Activated CD4-positive, alpha-beta memory T cell treated with anti-CD3 and anti-CD28 coated beads, Interleukin-2, amount 10 ng/mL, durations not matched to agents 7 days and 5 days (primary cell): ENCODE data around the gene CFLAR. TPM values are rescaled to one million over a fixed set of nuclear protein-coding genes. Genes with fewer than 3 reads are reported as not detected.
A peak's percentile ranks its signal among the peaks of the same experiment; 100 is the strongest.

Experiments used
- CTCF ChIA-PET: fragments of 350-600 bp; sonication (Branson Sonifier 250); formaldehyde crosslinking; loops from one replicate; lab custom pipeline; 2021; ENCODE audit warnings: antibody characterized with exemption, inconsistent platforms; lab: Charles Lee
- POLR2A ChIA-PET: fragments of 350-600 bp; sonication (Branson Sonifier 250); formaldehyde crosslinking; loops from one replicate; lab custom pipeline; 2021; ENCODE audit warnings: antibody characterized with exemption; lab: Charles Lee
- DNase-seq: peaks from one replicate; pipeline ENCODE4 v3.0.0-alpha.2; 2020
- H3K27ac Mint-ChIP-seq: one replicate; pipeline ENCODE4 v1.8.0; 2021; ENCODE audit warnings: mild to moderate bottlenecking, mixed read lengths
- H3K27me3 Mint-ChIP-seq: one replicate; pipeline ENCODE4 v1.8.0; 2021; ENCODE audit warnings: mixed read lengths
- H3K36me3 Mint-ChIP-seq: one replicate; pipeline ENCODE4 v1.8.0; 2021; ENCODE audit warnings: low read depth, mixed read lengths
- H3K4me1 Mint-ChIP-seq: one replicate; pipeline ENCODE4 v1.8.0; 2021; ENCODE audit warnings: mixed read lengths
- H3K4me3 Mint-ChIP-seq: one replicate; pipeline ENCODE4 v1.8.0; 2021; ENCODE audit warnings: mild to moderate bottlenecking, mixed read lengths
- H3K9me3 Mint-ChIP-seq: one replicate; pipeline ENCODE4 v1.8.0; 2021; ENCODE audit warnings: mixed read lengths
- total RNA-seq, 2 experiments: library from RNA; stranded (reverse); gene quantifications; one replicate each; pipeline ENCODE4 v1.2.3, GENCODE V29; 2021

CFLAR gene
- total RNA-seq, 2 experiments from 2014 or later = 192 to 196 TPM

DNA sequence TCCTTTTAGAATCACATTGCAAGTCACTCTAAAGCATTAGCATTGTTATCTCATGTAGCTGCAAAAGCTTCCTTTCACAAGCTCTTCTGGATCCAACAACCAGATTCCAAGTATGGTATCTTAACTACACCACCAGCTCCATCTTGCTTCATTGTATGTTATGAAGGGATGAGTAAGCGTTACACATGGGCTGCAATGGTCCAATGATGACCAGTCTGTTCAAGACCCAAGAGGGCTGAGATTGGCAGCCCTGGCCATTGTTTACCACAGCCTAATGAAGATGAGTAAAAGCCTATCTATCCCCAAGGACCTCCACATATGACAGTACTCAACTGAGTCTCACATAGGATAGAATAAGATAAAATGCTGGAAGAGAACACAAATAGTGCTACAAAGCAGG is 6.3 kb downstream of the CFLAR start:
- Mint-ChIP-seq H3K27ac (peak overlapping the region; percentile 90), H3K27me3 (no peaks in the 10 kb centered on the region), H3K9me3 (no peaks in the 10 kb centered on the region), H3K4me1 (peaks cover 62% of the 10 kb centered on the region), H3K36me3 (peaks cover 76% of the 10 kb centered on the region), H3K4me3 (peak overlapping the region; percentile 96)
- POLR2A ChIA-PET = interaction anchor here (0.7 to 3.7 kb wide), 8 partner anchors 34 to 1145 kb away, joined by 3 to 29 read pairs (median 4); partner anchors contain the start of genes NIF3L1, PPIL3, STRADB and TRAK2
- DNase-seq = no peak
- CTCF ChIA-PET = interaction anchor here (0.5 to 2.6 kb wide), 11 partner anchors 9 to 1171 kb away, joined by 3 to 21 read pairs (median 3); partner anchors contain the start of genes CASP10, NIF3L1 and PPIL3

DNA sequence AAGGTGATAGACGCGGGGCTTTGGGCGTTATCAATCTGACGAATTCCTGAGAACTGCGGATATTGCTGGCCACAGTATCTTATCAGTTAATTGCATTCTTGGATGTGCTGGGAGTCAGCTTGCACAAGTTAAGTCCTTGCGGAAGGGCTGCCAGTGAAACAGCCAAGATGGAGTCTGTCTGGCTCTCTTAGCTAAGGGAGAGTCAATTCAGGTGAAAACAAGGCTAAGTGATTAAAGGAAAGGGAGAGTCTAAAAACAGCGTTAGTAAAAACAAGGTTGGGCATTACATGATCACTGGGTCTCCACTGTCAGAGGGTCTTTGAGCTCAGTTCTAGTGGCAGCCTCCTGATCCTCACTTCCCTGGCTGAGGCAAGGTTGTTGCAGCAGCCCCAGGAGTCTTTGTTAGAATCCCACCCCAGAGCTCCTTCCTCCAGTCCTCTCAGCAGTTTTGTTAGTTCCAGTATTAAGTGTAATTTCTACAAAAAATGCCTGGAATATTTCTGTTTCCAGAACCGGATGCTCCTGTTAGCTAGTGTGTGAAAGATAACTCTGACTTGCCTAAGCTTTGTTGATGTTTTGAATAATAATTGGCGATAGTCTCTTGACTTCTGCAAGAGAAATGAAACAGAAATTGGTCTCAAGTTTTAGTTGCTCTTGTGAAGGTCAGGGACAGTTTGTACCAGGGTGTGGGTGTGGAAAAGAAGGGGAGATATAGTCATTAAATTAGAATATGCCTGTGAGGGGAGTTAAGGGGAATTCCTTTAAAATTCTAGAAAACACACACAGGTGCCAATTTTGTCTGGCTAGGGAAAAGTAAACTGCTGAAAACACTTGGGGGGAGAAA is 10.6 kb downstream of the CFLAR start:
- H3K36me3 Mint-ChIP-seq = peaks cover 77% of the 10 kb centered on the region
- H3K4me3 Mint-ChIP-seq = peak overlapping the region; percentile 96
- ChIA-PET CTCF (interaction anchor here (0.7 to 1.2 kb wide), 6 partner anchors 51 to 262 kb away, joined by 3 to 6 read pairs (median 4); partner anchors contain the start of gene CLK1), POLR2A (interaction anchor here (0.6 to 1.7 kb wide), 8 partner anchors 9 to 163 kb away, joined by 3 to 11 read pairs (median 4); partner anchors contain the start of genes CASP10 and ORC2)
- H3K27me3 Mint-ChIP-seq = no peaks in the 10 kb centered on the region
- peaks cover 89% of the 10 kb centered on the region for H3K4me1 Mint-ChIP-seq
- no peaks in the 10 kb centered on the region for H3K9me3 Mint-ChIP-seq
- H3K27ac Mint-ChIP-seq = peak overlapping the region; percentile 90
- DNase-seq = no peak

DNA sequence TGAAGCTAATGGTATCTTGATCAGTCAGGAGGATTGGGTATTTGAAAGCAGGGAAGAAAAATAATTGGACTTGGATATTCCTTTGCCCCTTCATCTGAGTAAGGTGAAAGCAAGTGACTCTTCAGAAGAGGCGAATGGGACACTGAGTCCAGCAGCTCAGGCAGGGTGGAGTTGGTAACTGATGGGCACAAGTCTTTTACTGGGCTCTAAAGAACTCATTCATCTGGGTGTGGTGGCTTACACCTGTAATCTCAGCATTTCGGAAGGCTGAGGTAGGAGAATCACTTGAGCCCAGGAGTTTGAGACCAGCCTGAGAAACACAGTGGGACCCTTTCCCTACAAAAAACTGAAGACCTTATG is 11.2 kb downstream of the CFLAR start:
- H3K4me1 Mint-ChIP-seq = peaks cover 89% of the 10 kb centered on the region
- peak overlapping the region; percentile 96 for H3K4me3 Mint-ChIP-seq
- POLR2A ChIA-PET = interaction anchor here (0.8 to 1.7 kb wide), 7 partner anchors 8 to 164 kb away, joined by 3 to 11 read pairs (median 4); partner anchors contain the start of genes CASP10 and ORC2

DNA sequence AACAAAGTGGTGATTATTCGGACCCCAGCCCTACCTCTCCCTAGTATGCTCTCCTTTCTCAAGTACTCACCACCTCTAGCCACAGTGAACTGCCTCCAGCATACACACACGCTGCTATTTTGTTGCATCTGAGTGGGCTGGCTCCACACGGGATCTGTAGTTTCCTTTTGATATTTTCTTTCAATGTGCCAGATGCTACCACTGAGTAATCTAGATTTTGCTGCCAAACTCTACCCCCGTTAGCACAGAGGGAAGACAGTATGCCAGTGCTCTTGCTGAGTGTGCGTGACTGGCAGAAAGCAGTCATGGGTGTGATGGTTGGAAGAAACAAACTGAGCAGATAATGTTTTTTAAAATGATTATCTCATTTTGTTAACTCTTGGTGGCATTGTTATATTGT is 11.6 kb downstream of the CFLAR start:
- H3K27me3 Mint-ChIP-seq = no peaks in the 10 kb centered on the region
- DNase-seq = peak; percentile 62
- peaks cover 77% of the 10 kb centered on the region for H3K36me3 Mint-ChIP-seq

More for the DNA sequence above, 11.2 kb downstream of the CFLAR start:
- peaks cover 77% of the 10 kb centered on the region for H3K36me3 Mint-ChIP-seq
- H3K27ac Mint-ChIP-seq = peak overlapping the region; percentile 90
- CTCF ChIA-PET = interaction anchor here (0.7 to 1.2 kb wide), 4 partner anchors 51 to 225 kb away, joined by 3 to 6 read pairs (median 4); no protein-coding TSS in a partner anchor
- no peak for DNase-seq
- H3K27me3 Mint-ChIP-seq = no peaks in the 10 kb centered on the region
- H3K9me3 Mint-ChIP-seq = no peaks in the 10 kb centered on the region

DNA sequence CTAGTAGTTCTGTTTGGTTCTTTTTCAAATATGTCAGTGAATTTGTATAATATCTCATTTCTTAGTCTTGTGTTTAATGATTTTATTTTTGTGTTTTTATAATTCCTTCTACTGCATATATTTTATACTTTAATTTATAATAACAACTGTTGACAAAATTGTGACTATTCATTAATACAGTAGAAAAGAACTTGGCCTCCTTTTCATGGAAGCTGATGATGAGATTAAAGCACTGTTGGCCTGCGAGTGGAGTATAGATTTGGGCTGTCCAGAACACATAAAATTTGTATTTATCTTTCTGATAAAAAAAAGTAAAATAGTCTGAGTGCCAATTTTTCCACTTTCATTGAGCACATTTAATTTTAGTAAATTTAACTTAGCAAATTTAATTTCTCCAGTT is 12.1 kb downstream of the CFLAR start:
- Mint-ChIP-seq H3K36me3 (peaks cover 77% of the 10 kb centered on the region), H3K9me3 (no peaks in the 10 kb centered on the region), H3K4me3 (peak overlapping the region; percentile 96), H3K27ac (peak overlapping the region; percentile 90), H3K27me3 (no peaks in the 10 kb centered on the region), H3K4me1 (peaks cover 89% of the 10 kb centered on the region)
- CTCF ChIA-PET = interaction anchor here (1.1 to 5.6 kb wide), 4 partner anchors 12 to 415 kb away, joined by 3 to 75 read pairs (median 4); partner anchors contain the start of genes CFLAR and HYCC2
- POLR2A ChIA-PET = interaction anchor here (0.6 to 4.8 kb wide), 7 partner anchors 9 to 264 kb away, joined by 3 to 32 read pairs (median 4); partner anchors contain the start of genes CASP8, CLK1, NIF3L1 and ORC2
- DNase-seq = no peak

More for the DNA sequence above, 11.6 kb downstream of the CFLAR start:
- peak overlapping the region; percentile 90 for H3K27ac Mint-ChIP-seq
- CTCF ChIA-PET = interaction anchor here (1.0 to 1.5 kb wide), 5 partner anchors 50 to 414 kb away, joined by 3 to 6 read pairs (median 4); partner anchors contain the start of gene HYCC2
- no peaks in the 10 kb centered on the region for H3K9me3 Mint-ChIP-seq
- peak overlapping the region; percentile 96 for H3K4me3 Mint-ChIP-seq
- peaks cover 89% of the 10 kb centered on the region for H3K4me1 Mint-ChIP-seq
- POLR2A ChIA-PET = interaction anchor here (0.6 to 1.3 kb wide), 5 partner anchors 8 to 164 kb away, joined by 3 to 7 read pairs (median 4); partner anchors contain the start of gene ORC2

DNA sequence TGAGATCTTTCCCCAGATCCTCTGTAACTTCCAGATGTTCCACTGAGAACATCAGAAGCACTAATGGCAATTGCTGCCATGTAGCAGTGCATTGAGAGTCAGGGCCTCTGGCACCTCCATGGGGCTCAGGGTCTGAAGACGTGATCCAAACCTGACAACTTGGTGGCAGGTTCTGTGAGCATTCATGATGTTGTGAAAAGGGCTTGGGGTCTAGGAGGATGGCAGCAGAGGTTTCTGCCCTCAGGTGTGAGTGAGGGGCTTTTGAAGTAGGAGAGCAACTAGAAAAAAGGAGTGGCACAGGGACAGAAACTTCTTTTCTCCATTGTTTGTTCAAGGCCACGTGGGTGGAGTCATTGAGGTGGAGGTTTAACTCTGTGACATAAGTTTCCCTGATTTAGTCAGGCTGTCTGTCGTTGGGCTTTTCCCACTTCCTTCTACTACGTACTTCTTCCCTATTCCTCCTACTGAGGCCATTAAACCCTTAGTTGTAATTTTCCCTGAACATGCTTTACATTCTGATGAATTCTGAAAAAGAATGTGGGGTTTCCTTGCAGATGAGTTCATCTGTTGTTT is 13.1 kb downstream of the CFLAR start:
- peak overlapping the region; percentile 90 for H3K27ac Mint-ChIP-seq
- H3K4me3 Mint-ChIP-seq = peak overlapping the region; percentile 83
- CTCF ChIA-PET = interaction anchor here (1.1 to 5.6 kb wide), 6 partner anchors 8 to 416 kb away, joined by 3 to 75 read pairs (median 4); partner anchors contain the start of genes CFLAR and HYCC2
- no peaks in the 10 kb centered on the region for H3K27me3 Mint-ChIP-seq
- POLR2A ChIA-PET = interaction anchor here (0.8 to 4.8 kb wide), 13 partner anchors 8 to 265 kb away, joined by 3 to 32 read pairs (median 4); partner anchors contain the start of genes CASP10, CASP8, CLK1 and HYCC2
- peaks cover 86% of the 10 kb centered on the region for H3K4me1 Mint-ChIP-seq
- peaks cover 77% of the 10 kb centered on the region for H3K36me3 Mint-ChIP-seq
- peak; percentile 47 for DNase-seq
- H3K9me3 Mint-ChIP-seq = no peaks in the 10 kb centered on the region

DNA sequence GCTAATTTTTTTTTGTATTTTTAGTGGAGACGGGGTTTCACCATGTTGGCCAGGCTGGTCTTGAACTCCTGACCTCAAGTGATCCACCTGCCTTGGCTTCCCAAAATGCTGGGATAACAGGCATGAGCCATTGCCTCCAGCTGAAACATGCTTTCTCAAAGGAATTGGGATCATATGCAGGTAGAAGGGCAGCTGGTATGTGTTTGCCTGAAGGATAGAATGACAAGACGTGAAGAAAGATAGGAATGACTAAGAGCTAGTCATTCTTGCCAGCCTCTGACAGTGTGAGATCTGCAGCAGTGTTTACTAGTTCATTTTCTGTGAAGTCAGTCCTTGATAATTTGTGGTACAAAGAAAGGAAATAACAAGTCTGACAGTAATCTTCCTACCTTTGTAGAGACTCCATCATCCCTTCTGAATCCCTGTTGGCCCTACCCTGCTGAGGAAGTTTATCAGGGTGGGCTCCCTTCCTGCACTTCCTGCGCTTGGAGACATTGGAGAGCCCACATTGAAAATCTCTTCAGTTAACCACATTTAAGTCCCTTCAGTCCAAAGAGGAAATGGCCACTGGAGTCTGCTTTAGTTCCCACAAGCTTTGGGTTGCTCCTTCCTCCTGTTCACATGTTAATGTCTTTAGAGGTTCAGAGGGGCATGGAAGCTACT is 14.7 kb downstream of the CFLAR start:
- peaks cover 74% of the 10 kb centered on the region for H3K36me3 Mint-ChIP-seq
- ChIA-PET POLR2A (interaction anchor here (0.5 to 4.8 kb wide), 13 partner anchors 13 to 604 kb away, joined by 3 to 32 read pairs (median 5); partner anchors contain the start of genes CASP8, CLK1, HYCC2 and NDUFB3), CTCF (interaction anchor here (0.7 to 5.6 kb wide), 11 partner anchors 10 to 229 kb away, joined by 3 to 75 read pairs (median 5); partner anchors contain the start of genes CFLAR and ORC2)
- peak overlapping the region; percentile 90 for H3K27ac Mint-ChIP-seq
- no peaks in the 10 kb centered on the region for H3K27me3 Mint-ChIP-seq
- H3K4me3 Mint-ChIP-seq = peak overlapping the region; percentile 83
- DNase-seq = peak; percentile 50
- peaks cover 79% of the 10 kb centered on the region for H3K4me1 Mint-ChIP-seq
- H3K9me3 Mint-ChIP-seq = no peaks in the 10 kb centered on the region

DNA sequence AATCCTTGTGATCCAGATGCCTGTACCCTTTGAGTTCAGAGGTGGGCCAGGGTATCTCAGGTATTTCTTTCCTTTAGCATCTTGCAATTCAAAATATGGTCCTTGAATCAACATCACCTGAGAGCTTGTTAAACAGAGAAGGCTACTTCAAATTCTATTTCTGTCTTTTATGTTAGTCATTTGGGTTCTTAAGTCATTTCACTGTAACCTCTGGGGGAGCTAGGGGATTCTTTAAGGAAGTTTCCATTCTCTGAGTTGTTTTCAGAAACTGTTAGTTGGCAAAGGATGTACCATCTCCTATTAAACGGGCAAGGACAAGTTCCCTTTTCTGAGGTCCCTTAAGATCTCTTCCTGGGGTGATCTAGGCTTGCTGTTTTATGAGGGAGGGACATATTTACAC is 16.6 kb downstream of the CFLAR start:
- Mint-ChIP-seq H3K4me3 (peak overlapping the region; percentile 83), H3K4me1 (peaks cover 75% of the 10 kb centered on the region)

DNA sequence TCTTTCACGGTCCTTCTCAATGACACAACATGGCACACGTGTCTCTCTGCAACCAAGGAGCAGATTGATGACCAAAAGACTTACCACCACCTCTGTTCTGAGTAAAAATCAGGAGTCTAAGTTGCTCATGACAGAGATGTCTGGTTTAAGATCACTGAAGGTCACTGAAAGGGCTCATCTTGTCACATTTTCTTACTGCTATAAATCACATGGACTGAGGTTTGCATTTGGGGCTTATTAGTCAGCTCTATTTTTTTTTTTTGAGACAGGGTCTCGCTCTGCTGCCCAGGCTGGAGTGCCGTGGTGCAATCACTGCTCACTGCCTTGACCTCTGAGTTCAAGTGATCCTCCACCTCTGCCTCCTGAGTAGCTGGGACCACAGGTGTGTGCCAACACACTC is 19.4 kb downstream of the CFLAR start:
- H3K4me3 Mint-ChIP-seq = no peak overlapping the region
- DNase-seq = no peak
- CTCF ChIA-PET = interaction anchor here (1.4 to 2.0 kb wide), 2 partner anchors 10 to 23 kb away, joined by 3 to 7 read pairs; no protein-coding TSS in a partner anchor
- H3K9me3 Mint-ChIP-seq = no peaks in the 10 kb centered on the region
- H3K27me3 Mint-ChIP-seq = no peaks in the 10 kb centered on the region
- H3K36me3 Mint-ChIP-seq = peaks cover 91% of the 10 kb centered on the region
- H3K27ac Mint-ChIP-seq = peak overlapping the region; percentile 52
- POLR2A ChIA-PET = interaction anchor here (0.7 to 1.6 kb wide), 3 partner anchors 9 to 16 kb away, joined by 3 to 5 read pairs (median 4); no protein-coding TSS in a partner anchor
- peaks cover 73% of the 10 kb centered on the region for H3K4me1 Mint-ChIP-seq

More for the DNA sequence above, 16.6 kb downstream of the CFLAR start:
- peaks cover 80% of the 10 kb centered on the region for H3K36me3 Mint-ChIP-seq
- POLR2A ChIA-PET = interaction anchor here (0.8 to 4.8 kb wide), 7 partner anchors 9 to 268 kb away, joined by 3 to 32 read pairs (median 4); partner anchors contain the start of genes CASP8, CLK1, HYCC2 and NDUFB3
- CTCF ChIA-PET = interaction anchor here (1.1 to 5.6 kb wide), 6 partner anchors 11 to 100 kb away, joined by 3 to 75 read pairs (median 12); partner anchors contain the start of gene CFLAR
- no peak for DNase-seq
- peak overlapping the region; percentile 90 for H3K27ac Mint-ChIP-seq
- no peaks in the 10 kb centered on the region for H3K9me3 Mint-ChIP-seq
- no peaks in the 10 kb centered on the region for H3K27me3 Mint-ChIP-seq

DNA sequence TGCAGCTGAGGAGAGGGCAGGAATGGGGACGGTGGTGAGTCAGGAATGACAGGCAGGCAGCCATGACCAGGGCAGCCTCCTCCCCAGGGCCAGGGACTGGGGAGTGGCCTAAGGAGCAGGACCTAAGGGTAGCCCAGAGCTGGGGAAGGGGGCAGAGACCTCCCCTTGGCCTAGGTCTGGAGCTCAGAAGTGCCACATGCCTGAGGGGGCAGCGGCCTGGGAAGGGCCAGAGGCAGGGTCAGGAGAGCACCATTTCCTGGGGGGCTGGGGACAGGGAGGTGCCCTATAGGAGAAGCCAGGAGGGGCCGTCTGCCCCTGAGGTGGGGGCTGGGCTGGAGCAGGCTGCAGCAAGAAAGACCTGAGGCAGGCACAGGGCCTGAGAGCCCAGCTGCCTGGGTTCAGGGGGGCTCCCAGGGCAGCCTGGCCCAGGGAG is 20.9 kb downstream of the CFLAR start:
- Mint-ChIP-seq H3K9me3 (no peaks in the 10 kb centered on the region), H3K27ac (peak overlapping the region; percentile 61), H3K36me3 (peaks cover 88% of the 10 kb centered on the region), H3K4me1 (peaks cover 65% of the 10 kb centered on the region), H3K4me3 (no peak overlapping the region), H3K27me3 (no peaks in the 10 kb centered on the region)
- no peak for DNase-seq
- ChIA-PET CTCF (interaction anchor here (0.7 kb wide), 1 partner anchor 17 kb away, joined by 5 read pairs; no protein-coding TSS in a partner anchor), POLR2A (interaction anchor here (0.7 kb wide), 1 partner anchor 8 kb away, joined by 3 read pairs; no protein-coding TSS in a partner anchor)
